GM21381 (cell line): Measurements from ENCODE around the gene MBTD1.
"Not testable (repeated sequence)": the region's sequence is repeated elsewhere in the genome, so short reads cannot be mapped to it uniquely, and the experiment has no call there.

Experiments
- ATAC-seq: cut with Tn5 transposase; IDR thresholded peaks from one replicate; pipeline ENCODE4 v1.9.1; 2021; ENCODE audit warnings: mild to moderate bottlenecking, moderate library complexity; ENCODE audit not compliant: unreplicated experiment

MBTD1 gene

DNA sequence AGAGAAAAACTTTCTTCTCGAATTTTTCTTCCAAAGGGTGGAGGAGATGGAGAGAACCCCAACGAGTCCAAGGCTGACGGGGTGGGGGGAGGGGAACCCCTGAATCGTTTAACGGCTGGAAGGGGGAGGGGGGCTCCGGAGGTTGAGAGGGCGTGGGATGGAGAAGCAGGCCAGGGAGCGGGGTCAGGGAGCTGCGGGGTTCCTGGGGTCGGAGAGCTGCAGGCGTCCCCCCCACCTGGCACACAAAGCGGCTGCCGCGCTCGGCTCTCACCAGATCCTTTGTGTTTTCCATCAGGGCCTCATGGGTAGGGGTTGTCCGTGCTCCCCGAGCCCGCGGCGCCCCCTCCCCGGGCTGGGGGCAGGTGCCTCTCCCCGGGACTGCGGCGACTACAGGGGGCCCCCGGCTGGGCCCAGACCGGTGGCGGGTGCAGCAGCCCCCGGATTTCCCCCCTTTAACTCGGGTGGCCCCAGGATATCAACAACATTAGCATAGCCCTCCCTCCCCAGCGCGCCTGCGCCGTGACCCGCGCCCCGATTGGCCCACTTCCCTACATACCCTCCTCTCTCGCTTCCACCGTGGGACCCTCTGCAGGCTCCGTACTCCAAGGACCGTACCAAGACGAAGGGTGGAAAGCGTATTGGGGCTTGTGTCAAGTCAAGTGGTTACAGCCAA is at the start of gene MBTD1:
MBTD1 (minus strand) TSS at position 486 of the 673 bp plus-strand sequence. CDS start 34,888 bp downstream, outside the sequence.
- peak; percentile 76 for ATAC-seq

- ATAC-seq: no peak
These were observed 45.3 kb upstream of the MBTD1 start for GRCh38 chr17:51305182-51305581.

DNA sequence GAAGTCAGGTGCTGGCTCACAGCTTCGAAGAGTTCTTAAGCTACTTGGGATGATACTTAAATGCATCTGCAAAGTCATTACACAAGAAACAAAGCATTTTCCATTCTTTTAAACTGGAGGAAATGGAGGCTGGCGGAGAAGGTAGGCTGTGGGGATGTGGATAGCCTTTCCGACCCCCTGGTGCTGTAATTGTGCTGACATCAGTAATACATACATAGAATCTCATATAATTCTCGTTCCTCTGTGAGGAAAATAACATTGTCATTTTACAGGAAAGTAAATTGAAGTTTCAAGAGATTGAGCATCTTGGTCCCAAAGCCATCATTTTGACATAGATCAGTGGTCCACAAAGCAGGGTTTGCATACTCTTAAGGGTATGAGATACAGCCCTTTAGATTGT is 40.0 kb upstream of the MBTD1 start:
- ATAC-seq: no peak

DNA sequence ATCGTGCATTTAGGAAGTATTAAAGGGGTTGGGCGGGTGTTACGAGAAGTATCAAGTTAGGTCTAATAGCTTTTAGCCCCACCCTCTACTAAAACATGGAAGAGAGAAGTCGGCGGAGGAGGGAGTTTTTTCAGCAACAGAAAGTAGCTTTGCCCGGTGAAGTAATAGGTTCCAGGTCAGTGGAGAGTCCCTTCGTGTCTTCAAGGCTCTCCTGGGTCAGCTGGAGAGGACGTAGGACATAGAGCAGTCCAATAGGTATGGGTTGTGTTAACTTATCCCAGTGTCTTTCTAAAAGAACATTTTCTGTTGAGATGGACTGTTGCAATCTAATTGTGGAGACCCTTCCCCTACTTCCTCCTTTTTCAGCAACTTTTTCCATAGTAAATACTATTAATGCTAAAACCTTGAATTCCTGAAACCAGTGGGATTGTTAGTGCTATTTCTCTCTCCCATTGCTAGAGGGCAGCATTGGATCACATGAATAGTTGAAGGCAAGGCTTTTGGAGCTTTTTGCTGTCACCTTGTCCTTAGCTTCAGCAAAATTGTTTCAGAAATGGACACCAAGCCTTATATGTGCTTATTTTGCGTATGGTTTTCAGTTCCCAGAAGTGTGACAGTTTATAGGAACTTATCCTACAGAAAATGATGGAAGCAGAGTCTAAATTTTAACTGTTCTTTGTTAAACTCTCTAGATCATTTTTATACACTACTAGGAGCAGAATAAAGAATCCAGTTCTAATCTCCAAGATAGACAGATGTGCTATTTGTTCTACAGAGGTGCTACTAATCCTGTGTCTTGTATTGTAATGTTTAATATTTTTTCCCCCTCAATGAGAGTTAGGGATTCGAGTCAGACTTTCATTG is 38.9 kb upstream of the MBTD1 start:
- no peak for ATAC-seq

DNA sequence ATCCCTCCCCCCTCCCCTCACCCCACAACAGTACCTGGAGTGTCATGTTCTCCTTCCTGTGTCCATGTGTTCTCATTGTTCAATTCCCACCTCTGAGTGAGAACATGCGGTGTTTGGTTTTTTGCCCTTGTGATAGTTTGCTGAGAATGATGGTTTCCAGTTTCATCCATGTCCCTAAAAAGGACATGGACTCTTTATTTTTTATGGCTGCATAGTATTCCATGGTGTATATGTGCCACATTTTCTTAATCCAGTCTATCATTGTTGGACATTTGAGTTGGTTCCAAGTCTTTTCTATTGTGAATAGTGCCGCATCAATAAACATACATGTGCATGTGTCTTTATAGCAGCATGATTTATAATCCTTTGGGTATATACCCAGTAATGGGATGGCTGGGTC is 34.5 kb upstream of the MBTD1 start:
- ATAC-seq: not testable (repeated sequence)

GRCh38 chr17:51289696-51290111 is 29.9 kb upstream of the MBTD1 start:
- ATAC-seq: no peak

DNA sequence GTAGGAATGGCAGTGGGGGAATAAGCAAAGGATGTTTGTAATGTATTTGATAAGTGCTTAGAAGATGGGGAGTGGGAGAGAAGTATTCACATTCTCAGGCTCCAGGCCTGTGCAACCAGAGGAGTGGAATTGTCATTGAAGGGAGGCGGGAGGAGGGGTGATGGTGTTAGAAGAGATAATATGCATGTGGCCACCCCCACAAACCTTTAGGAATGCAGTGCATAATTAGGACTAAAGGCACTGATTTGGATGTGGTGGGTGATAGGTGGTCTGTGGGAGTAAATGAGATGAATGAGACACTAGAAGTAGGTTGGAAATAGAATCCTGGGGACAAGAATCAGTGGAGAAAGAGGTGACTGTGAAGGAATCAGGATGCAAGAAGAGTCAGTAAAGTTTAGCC is 27.6 kb upstream of the MBTD1 start:
- no peak for ATAC-seq

- no peak for ATAC-seq
These were observed 19.3 kb upstream of the MBTD1 start for GRCh38 chr17:51279183-51279582.

DNA sequence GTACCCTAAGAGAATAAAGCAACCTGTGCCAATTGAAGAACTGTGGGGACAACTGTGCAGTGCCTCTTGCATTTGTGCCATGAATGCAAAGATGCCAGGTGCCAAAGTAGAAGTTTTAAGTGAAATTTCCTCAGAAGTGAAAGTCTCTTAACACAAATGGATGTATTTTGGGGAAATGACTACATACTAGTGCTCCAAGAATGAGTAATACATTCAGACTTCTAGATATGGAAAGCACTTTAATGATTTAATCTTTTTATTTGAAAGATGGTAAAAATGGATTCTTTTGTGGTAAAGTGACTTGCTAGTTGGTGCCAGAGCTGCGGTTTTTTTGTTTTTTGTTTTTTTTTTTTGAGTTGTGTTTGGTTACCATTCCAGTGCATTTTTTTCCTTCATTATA is 15.5 kb upstream of the MBTD1 start:
- ATAC-seq: no peak

- no peak for ATAC-seq
These were observed 13.0 kb upstream of the MBTD1 start for GRCh38 chr17:51272812-51273211.

DNA sequence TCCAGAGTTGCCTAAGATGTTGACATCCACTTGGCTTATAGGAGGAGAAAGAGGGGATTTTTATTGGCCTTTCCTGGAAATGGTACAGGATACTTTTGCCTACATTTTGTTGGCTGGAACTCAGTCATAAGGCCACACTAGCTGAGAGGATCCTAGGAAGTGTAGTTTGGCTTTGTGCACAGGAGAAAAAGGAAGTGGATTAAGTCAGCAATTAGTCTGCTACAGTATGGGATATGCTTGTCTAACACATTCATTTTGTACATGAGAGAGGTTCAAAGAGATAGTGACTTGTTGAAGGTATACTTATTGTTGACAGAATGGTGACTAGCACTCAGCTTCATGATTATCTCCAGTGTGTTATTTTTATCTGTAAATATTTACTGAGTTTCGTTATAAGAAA is 10.8 kb upstream of the MBTD1 start:
- no peak for ATAC-seq

DNA sequence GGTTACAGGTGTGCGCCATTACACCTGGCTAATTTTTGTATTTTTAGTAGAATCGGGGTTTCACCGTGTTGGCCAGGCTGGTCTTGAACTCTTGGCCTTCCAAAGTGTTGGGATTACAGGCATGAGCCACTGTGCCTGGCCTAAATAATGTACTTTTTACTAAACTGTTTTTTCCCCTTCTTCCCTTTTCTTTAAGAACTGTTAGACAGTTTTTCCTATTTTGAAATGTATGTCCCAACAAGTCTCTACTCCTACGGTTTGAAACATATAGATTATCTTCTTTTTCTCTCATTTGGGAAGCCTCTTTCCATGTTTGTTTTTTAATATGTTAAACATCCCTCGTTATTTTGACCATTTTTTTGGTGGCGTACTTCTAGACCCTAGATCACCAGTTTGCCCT is 10.1 kb upstream of the MBTD1 start:
- no peak for ATAC-seq

DNA sequence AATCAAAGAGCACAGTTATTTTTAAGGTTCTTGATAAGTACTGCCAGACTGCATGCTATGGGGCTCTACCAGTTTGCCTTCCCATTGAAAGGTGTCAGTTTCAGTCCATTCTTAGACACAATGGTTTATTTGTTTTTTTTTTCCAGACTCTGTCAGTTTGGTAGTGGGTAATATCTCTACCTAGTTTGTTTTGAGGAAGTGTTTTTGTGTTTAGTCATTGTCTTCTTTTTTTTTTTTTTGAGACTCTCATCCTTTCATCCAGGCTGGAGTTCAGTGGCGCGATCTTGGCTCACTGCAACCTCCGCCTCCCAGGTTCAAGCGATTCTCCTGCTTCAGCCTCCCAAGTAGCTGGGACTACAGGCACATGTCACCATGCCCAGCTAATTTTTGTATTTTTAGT is 4.6 kb upstream of the MBTD1 start:
- ATAC-seq: not testable (repeated sequence)

DNA sequence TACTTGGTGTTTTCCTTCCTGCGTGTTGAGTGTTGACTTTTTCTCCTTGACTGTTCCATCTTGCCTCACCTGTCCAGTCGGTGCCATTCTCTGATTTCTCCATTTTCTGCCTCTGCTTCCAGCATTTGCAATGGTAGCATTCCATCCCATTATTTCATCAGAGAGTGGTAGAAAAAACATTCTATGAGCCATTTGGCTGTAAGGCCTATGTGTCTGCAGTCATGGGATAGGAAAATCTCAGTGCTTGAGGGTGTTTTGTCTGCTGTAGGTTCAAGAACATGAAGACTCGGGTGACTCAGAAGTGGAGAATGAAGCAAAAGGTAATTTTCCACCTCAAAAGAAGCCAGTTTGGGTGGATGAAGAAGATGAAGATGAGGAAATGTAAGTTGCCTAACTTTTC is 3.2 kb upstream of the MBTD1 start:
- ATAC-seq: no peak

DNA sequence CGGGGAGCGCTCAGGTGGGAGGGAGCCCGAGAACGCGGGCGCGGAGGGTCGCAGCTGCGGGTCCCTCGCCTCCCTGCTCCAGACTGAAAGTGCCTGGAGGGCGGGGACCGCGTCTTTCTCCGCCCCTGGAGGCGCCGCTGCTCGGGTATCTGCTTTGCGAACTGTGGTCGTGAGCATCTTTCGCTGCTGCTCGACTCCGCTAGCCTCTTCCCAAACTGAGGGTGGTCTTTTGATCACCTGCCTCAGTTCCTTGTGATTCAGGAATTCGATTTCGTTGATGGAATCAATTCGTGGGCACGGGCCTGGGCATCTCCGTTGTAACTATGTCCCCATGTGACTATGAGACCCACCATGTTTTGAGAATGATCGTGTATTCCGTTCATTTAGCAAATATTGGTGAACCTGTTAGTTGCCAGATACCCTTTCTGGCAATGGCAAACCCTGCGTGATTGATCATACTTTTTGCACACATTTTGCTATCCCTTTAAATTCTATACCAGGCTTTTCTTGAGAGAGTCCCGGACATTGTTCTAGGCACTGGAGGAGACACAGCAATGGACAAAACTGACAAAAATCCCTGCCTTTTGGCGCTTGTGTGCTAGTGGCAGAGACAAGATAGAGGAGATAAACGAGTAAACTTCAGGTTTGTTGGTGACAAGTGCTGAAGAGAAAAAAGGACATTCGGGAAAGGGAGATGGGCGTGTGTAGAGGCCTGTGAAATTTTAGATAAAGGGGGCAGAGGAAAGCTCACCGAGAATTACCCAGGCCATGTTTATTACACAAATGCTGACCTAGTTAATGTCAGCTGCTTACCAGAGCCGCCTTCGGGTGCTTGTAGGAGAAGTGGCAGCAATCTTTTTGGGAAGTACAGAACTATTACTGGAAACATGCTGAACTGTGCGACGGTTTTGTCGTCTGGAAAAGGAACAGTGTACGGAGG is 1.4 kb upstream of the MBTD1 start:
- no peak for ATAC-seq

GRCh38 chr17:51260237-51261023 is 581 bp upstream of the MBTD1 start, which contains the start of gene UTP18:
Gene UTP18, plus strand, starts transcription at chr17:51260546. Its CDS starts 39 bp downstream, at chr17:51260585.
- ATAC-seq: peak; percentile 78

GRCh38 chr17:51258756-51259563 is 889 bp downstream of the MBTD1 start:
- ATAC-seq: no peak

- ATAC-seq: no peak
These were observed 2.4 kb downstream of the MBTD1 start for GRCh38 chr17:51257150-51258081.
